Spleen (tissue), 11 donors: ENCODE measurements around the gene MSI1. TPM values are rescaled to one million over a fixed set of nuclear protein-coding genes. Genes with fewer than 3 reads are reported as not detected.

Experiments
- DNase-seq: peaks from one replicate; pipeline ENCODE4 v3.0.0-alpha.2; 2020
- H3K27ac ChIP-seq, 8 donors: fragments of 200-600 bp; sonication (generic) in 7 of 8; 1 replicate in 4 of 8; 2 replicates in 4 of 8; pipeline versions ENCODE4 v1.5.0 to v1.8.0; 2016 to 2021; ENCODE audit warnings: inconsistent platforms in 4 of 8, mild to moderate bottlenecking in 4 of 8, moderate library complexity in 1 of 8
- H3K27me3 ChIP-seq, 7 donors: fragments of 200-600 bp; sonication (generic) in 6 of 7; replicated peaks in 1 of 7; 1 replicate in 4 of 7; 2 replicates in 3 of 7; pipeline versions ENCODE4 v1.5.0 to v1.8.0; 2016 to 2021; ENCODE audit warnings: inconsistent platforms in 3 of 7, mild to moderate bottlenecking in 1 of 7
- H3K36me3 ChIP-seq, 6 donors: fragments of 200-600 bp; sonication (generic) in 5 of 6; 1 replicate in 4 of 6; 2 replicates in 2 of 6; pipeline versions ENCODE4 v1.5.0 to v1.8.0; 2016 to 2021; ENCODE audit warnings: inconsistent platforms in 2 of 6
- H3K4me1 ChIP-seq, 6 donors: fragments of 200-600 bp; sonication (generic) in 5 of 6; 1 replicate in 3 of 6; 2 replicates in 3 of 6; pipeline versions ENCODE4 v1.5.0 to v1.8.0; 2016 to 2021; ENCODE audit warnings: inconsistent platforms in 3 of 6
- H3K4me3 ChIP-seq, 8 donors: fragments of 200-600 bp; sonication (generic) in 7 of 8; 1 replicate in 4 of 8; 2 replicates in 4 of 8; pipeline versions ENCODE4 v1.5.0 to v1.8.0; 2016 to 2021; ENCODE audit warnings: inconsistent platforms in 4 of 8, mild to moderate bottlenecking in 4 of 8, moderate library complexity in 2 of 8
- H3K9me3 ChIP-seq, 8 donors: fragments of 200-600 bp; sonication (generic) in 7 of 8; 1 replicate in 4 of 8; 2 replicates in 4 of 8; pipeline versions ENCODE4 v1.5.0 to v1.8.0; 2016 to 2021; ENCODE audit warnings: inconsistent platforms in 4 of 8
- CTCF ChIP-seq, 11 experiments: fragments of 200-600 bp in 7 of 11; fragments of 450-650 bp in 4 of 11; sonication (generic) in 4 of 11; IDR thresholded peaks in 8 of 11; conservative IDR thresholded peaks in 3 of 11; 1 replicate in 7 of 11; 2 replicates in 4 of 11; pipeline versions ENCODE4 v1.4.0 to v1.8.0; 2016 to 2021; ENCODE audit warnings: antibody characterized with exemption in 11 of 11, inconsistent platforms in 4 of 11, mild to moderate bottlenecking in 1 of 11
- POLR2A ChIP-seq, 3 donors: fragments of 450-650 bp; IDR thresholded peaks; one replicate each; pipeline ENCODE4 v1.5.1; 2017; ENCODE audit warnings: antibody characterized with exemption in 3 of 3, mild to moderate bottlenecking in 1 of 3
- POLR2AphosphoS5 ChIP-seq, 3 donors: sonication (generic); formaldehyde crosslinking; IDR thresholded peaks; one replicate each; pipeline ENCODE4 v1.5.1; 2017; ENCODE audit warnings: antibody characterized with exemption in 3 of 3
- WGBS, 5 donors: extraction: QIAGEN DNeasy Blood & Tissue Kit in 3 of 5; methylation state at CpG; one replicate each; pipeline versions ENCODE4 v1.1.5 to v1.1.7; 2013 to 2018; 5-methylcytosine and 5-hydroxymethylcytosine counted together
- intact Hi-C: fragments of 100-400 bp; cut with DNase I; formaldehyde crosslinking; loops from one replicate; pipeline ENCODE4 v1.15.0; 2023; ENCODE audit warnings: low total_unique reads
- polyA plus RNA-seq, 3 donors: library from polyadenylated mRNA; stranded (reverse); fragments of 200-250 nt; gene quantifications; one replicate each; pipeline ENCODE4 v1.2.1, GENCODE V29; 2013
- total RNA-seq, 7 donors: library from RNA; depleted of rRNA in 3 of 7; stranded (reverse); fragments of >200 nt in 3 of 7; fragmentation: NEBNext Ultra II Directional in 4 of 7; extraction: Animal tissue kit (Norgen Biotek cat#: 25700) in 4 of 7; gene quantifications; one replicate each; pipeline versions ENCODE4 v1.1.0 to v1.2.1, GENCODE V29; 2016 to 2021
- donor health status: healthy with polysubstance abuse.
- donor health status: DM: no; HTN: no; CAD: no; lungs with moderate emphysema.
- donor health status: DM: no; HTN: no; CAD: no.
- donor health status: Bipolar disorder and iron deficiency.
- donor health status: healthy.
- donor health status: DM: no; HTN: no; CAD: no.
- donor health status: DM: yes; HTN: yes; CAD: no.

The MSI1 gene
- total and polyA plus RNA-seq, 10 donors, result 0.02 to 0.35 (median 0.03) TPM; not detected in 7

- Histone ChIP-seq H3K27me3 (peaks cover 0 to 99% (median 66%) of the 10 kb centered on the region in 7 donors), H3K4me3 (no peak overlapping the region), H3K36me3 (no peaks in the 10 kb centered on the region), H3K27ac (no peak overlapping the region), H3K4me1 (peaks cover 0 to 23% (median 19%) of the 10 kb centered on the region in 6 donors), H3K9me3 (no peaks in the 10 kb centered on the region)
- no peak for DNase-seq
- intact Hi-C loops, result no loop called here
- TF ChIP-seq CTCF (IDR thresholded peaks at IDR 0.05 in 8 of 11, conservative IDR thresholded peaks at IDR 0.05 in 3 of 11) (no peak), POLR2A (IDR thresholded peaks at IDR 0.05) (no peak), POLR2AphosphoS5 (IDR thresholded peaks at IDR 0.05) (no peak)
- 31 to 41% (median 36%) methylated on average over 7 of the region's 7 CpGs for WGBS, 5 donors
Measured at GRCh38 chr12:120370343-120371243, 1.6 kb upstream of the MSI1 start.

- Histone ChIP-seq H3K4me3 (peak overlapping the region in 7 of 8 donors; percentile 7 to 69 (median 29)), H3K27ac (no peak overlapping the region), H3K9me3 (no peaks in the 10 kb centered on the region), H3K36me3 (no peaks in the 10 kb centered on the region), H3K4me1 (peaks cover 0 to 23% (median 19%) of the 10 kb centered on the region in 6 donors), H3K27me3 (peaks cover 0 to 99% (median 62%) of the 10 kb centered on the region in 7 donors)
- intact Hi-C loops, result no loop called here
- TF ChIP-seq CTCF (IDR thresholded peaks at IDR 0.05 in 8 of 11, conservative IDR thresholded peaks at IDR 0.05 in 3 of 11) (no peak), POLR2AphosphoS5 (IDR thresholded peaks at IDR 0.05) (no peak), POLR2A (IDR thresholded peaks at IDR 0.05) (no peak)
- WGBS, 5 donors, result 5 to 7% (median 5%) methylated on average over 21 to 26 of the region's 26 CpGs
- DNase-seq, result no peak
Measured at GRCh38 chr12:120369603-120370342, 809 bp upstream of the MSI1 start.

- Histone ChIP-seq H3K27me3 (peaks cover 0 to 99% (median 59%) of the 10 kb centered on the region in 7 donors), H3K9me3 (no peaks in the 10 kb centered on the region), H3K4me3 (peak overlapping the region in 7 of 8 donors; percentile 27 to 69 (median 30)), H3K27ac (no peak overlapping the region), H3K36me3 (no peaks in the 10 kb centered on the region), H3K4me1 (peaks cover 0 to 23% (median 19%) of the 10 kb centered on the region in 6 donors)
- intact Hi-C loops, result no loop called here
- no peak for DNase-seq
- whole genome bisulfite sequencing, 5 donors, result 1 to 8% (median 3%) methylated on average over 15 to 86 of the region's 86 CpGs
- TF ChIP-seq POLR2AphosphoS5 (IDR thresholded peaks at IDR 0.05), result no peak
- TF ChIP-seq POLR2A (IDR thresholded peaks at IDR 0.05), result no peak
- no peak for TF ChIP-seq CTCF (IDR thresholded peaks at IDR 0.05 in 8 of 11, conservative IDR thresholded peaks at IDR 0.05 in 3 of 11)
Measured at GRCh38 chr12:120367924-120368788, 808 bp downstream of the MSI1 start.
